Mesodermal cell (in vitro differentiated cells): ENCODE measurements around the gene RPLP2.

Source experiments
- H3K27ac ChIP-seq: 2 replicates; pipeline ENCODE4 v1.7.0; 2013; ENCODE audit warnings: mild to moderate bottlenecking, low read depth, low read length, moderate library complexity; ENCODE audit not compliant: severe bottlenecking
- H3K36me3 ChIP-seq: 2 replicates; pipeline ENCODE4 v1.7.1; 2013; ENCODE audit warnings: mild to moderate bottlenecking, low read length, moderate library complexity; ENCODE audit not compliant: control insufficient read depth, insufficient read depth
- H3K4me1 ChIP-seq: one replicate; pipeline ENCODE4 v1.7.1; 2013; ENCODE audit warnings: mild to moderate bottlenecking, low read length; ENCODE audit not compliant: insufficient read depth, control insufficient read depth, poor library complexity, severe bottlenecking
- H3K4me3 ChIP-seq: 2 replicates; pipeline ENCODE4 v1.7.0; 2013; ENCODE audit warnings: low read length, control low read depth, mild to moderate bottlenecking; ENCODE audit not compliant: insufficient read depth, poor library complexity, severe bottlenecking; ENCODE audit errors: extremely low read depth
- H3K9me3 ChIP-seq: 2 replicates; pipeline ENCODE4 v1.7.1; 2013; ENCODE audit warnings: mild to moderate bottlenecking, low read length, moderate library complexity; ENCODE audit not compliant: control insufficient read depth
- WGBS, 2 experiments: methylation state at CpG; one replicate each; pipeline ENCODE4 v1.1.5; 2013; ENCODE audit warnings: missing lambda C conversion rate in 2 of 2; ENCODE audit not compliant: insufficient coverage in 2 of 2; 5-methylcytosine and 5-hydroxymethylcytosine counted together

RPLP2 gene

DNA sequence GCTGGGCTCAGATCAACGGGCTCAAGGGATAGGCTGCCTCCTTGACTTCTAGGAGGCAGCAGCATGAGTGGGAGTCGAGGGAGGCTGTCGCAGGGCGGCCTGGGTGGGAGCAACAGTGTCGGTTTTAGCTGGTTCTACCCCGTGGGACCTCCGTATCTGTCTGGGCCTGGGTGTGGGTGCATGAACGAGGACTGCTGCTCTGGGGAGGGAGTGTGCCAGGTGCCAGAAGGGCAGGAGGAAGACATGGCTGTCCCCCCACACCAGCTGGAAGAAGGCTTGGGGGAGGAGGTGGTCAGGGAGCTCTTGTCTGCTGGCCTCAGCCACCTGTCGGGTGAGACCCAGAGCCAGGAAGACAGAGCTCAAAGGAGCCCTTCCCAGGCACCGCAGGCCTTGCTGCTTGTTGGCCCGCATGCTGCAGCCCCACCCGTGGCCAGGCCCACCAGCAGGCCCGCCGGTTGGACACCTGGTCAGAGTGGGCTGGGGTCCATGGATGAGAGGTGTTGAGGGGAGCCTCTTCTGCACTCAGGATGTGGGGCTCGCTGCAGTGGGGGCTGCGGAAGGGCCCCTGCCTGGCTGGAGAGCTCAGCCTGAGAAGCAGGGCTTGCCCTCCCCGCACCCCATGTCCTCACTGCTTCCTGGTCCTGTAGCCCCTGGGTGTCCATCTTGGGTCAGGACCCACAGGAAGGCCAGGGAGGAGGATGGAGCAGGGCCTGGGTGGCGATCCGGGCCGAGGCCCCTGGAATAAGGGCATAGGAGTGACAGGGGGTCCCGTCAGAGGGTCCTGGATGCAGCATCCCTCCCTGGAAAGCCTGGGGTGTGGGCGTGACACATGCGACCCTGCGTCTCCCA lies 23.3 kb upstream of the RPLP2 start:
- peaks cover 9% of the 10 kb centered on the region for H3K4me1 ChIP-seq
- H3K36me3 ChIP-seq: no peaks in the 10 kb centered on the region
- H3K4me3 ChIP-seq: no peak overlapping the region
- H3K27ac ChIP-seq: no peak overlapping the region
- 85 to 90% methylated on average over 19 to 20 of the region's 24 CpGs for WGBS, 2 experiments
- no peaks in the 10 kb centered on the region for H3K9me3 ChIP-seq

DNA sequence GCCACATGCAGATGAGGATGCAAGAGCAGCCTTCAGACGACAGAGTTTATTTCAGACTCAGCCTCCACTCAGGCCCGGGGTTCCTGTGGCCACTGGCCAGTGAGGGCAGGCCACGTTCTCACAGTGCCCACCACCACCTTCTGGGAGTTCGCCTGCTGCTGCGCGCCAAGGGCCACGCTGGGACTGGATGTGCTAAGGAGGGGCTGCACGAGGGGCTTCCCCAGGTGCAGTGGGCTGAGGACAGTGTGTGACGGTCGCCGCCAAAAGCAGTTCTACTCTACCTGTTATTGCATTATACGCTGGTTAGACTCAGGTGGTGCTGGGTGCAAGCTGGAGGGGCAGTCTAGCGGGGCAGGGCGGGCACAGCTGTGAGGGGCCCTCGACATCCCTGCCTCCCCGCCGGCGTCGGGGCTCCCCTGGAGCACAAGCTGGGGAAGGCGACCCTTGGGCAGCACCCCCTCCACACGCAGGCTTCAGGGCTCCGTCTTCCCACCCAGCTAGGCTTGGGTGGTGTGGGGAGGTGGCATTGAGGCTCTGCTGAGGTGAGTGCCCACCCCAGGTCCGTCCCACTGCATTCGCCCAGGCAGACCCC lies 22.6 kb upstream of the RPLP2 start:
- Histone ChIP-seq H3K36me3 (peaks cover 5% of the 10 kb centered on the region), H3K9me3 (no peaks in the 10 kb centered on the region), H3K4me3 (no peak overlapping the region), H3K27ac (no peak overlapping the region), H3K4me1 (peaks cover 9% of the 10 kb centered on the region)
- WGBS, 2 experiments: 94 to 96% methylated on average over 19 to 22 of the region's 24 CpGs

GRCh38 chr11:788009-788640 lies 21.6 kb upstream of the RPLP2 start:
- H3K27ac ChIP-seq: no peak overlapping the region
- H3K9me3 ChIP-seq: no peaks in the 10 kb centered on the region
- peaks cover 9% of the 10 kb centered on the region for H3K4me1 ChIP-seq
- H3K36me3 ChIP-seq: peaks cover 11% of the 10 kb centered on the region
- no peak overlapping the region for H3K4me3 ChIP-seq
- 87 to 94% methylated on average over 19 to 26 of the region's 28 CpGs for WGBS, 2 experiments

- H3K4me1 ChIP-seq: peaks cover 6% of the 10 kb centered on the region
- no peaks in the 10 kb centered on the region for H3K9me3 ChIP-seq
- H3K4me3 ChIP-seq: no peak overlapping the region
- peaks cover 19% of the 10 kb centered on the region for H3K36me3 ChIP-seq
- H3K27ac ChIP-seq: no peak overlapping the region
- WGBS, 2 experiments: 67 to 70% methylated on average over 25 to 30 of the region's 31 CpGs
Measured at GRCh38 chr11:788953-789940, 20.5 kb upstream of the RPLP2 start.

DNA sequence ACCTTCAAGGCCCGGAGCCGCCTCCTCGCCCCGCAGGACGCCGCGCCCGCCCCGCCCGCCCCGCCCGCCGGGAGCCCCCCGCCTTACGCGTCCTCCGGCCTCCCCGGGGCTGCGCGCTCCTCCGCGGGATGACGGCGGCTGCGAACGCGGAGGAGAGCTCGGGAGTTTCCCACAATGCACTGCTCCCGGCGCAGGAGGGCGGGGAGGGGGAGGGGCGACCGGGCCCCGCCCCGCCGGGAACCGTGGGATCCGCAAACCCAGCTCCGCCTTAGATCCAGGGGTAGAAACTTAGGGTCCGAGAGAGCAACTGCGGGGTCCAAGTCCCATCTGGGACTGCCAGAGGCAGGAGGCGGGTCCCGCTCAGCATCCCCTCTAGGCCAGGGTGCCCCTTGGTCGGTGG lies 19.8 kb upstream of the RPLP2 start, which contains the start of gene CEND1:
TSS of gene CEND1 (minus strand) at position 148 of the 400 bp plus-strand sequence. CDS start 1,514 bp downstream, outside the sequence.
- H3K9me3 ChIP-seq: no peaks in the 10 kb centered on the region
- peaks cover 6% of the 10 kb centered on the region for H3K4me1 ChIP-seq
- no peak within 1 kb of the TSS for H3K27ac ChIP-seq
- peaks cover 24% of the 10 kb centered on the region for H3K36me3 ChIP-seq
- no peak within 1 kb of the TSS for H3K4me3 ChIP-seq
- WGBS, 2 experiments: 31 to 32% methylated on average over 10 to 32 of the region's 44 CpGs

GRCh38 chr11:790721-791564 lies 18.8 kb upstream of the RPLP2 start:
- Histone ChIP-seq H3K4me3 (no peak overlapping the region), H3K27ac (no peak overlapping the region), H3K9me3 (no peaks in the 10 kb centered on the region), H3K4me1 (peaks cover 9% of the 10 kb centered on the region), H3K36me3 (peaks cover 24% of the 10 kb centered on the region)
- WGBS, 2 experiments: 71 to 74% methylated on average over 13 to 15 of the region's 18 CpGs

- Histone ChIP-seq H3K4me1 (peaks cover 17% of the 10 kb centered on the region), H3K9me3 (no peaks in the 10 kb centered on the region), H3K36me3 (peaks cover 24% of the 10 kb centered on the region), H3K4me3 (no peak overlapping the region), H3K27ac (no peak overlapping the region)
- 96 to 98% methylated on average over 43 to 47 of the region's 49 CpGs for WGBS, 2 experiments
Measured at GRCh38 chr11:791658-792534, 17.9 kb upstream of the RPLP2 start.

DNA sequence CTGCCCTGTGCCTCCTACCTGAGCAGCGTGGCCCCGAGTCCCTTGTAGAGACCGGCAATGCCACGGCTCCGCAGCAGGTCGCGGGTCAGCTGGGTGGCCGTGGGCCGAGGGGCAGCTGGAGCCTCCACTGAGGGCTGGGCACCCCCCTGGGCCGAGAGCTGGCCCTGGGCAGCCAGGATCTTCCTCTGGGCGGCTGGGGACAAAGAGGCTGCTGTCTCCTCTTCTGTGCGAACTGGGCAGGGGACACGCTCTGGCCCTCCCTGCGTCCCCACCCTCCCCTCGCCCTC lies 17.3 kb upstream of the RPLP2 start:
- H3K4me1 ChIP-seq: peaks cover 19% of the 10 kb centered on the region
- no peaks in the 10 kb centered on the region for H3K9me3 ChIP-seq
- H3K36me3 ChIP-seq: peaks cover 24% of the 10 kb centered on the region
- no peak overlapping the region for H3K27ac ChIP-seq
- H3K4me3 ChIP-seq: no peak overlapping the region
- 87 to 97% methylated on average over 3 to 14 of the region's 15 CpGs for WGBS, 2 experiments

DNA sequence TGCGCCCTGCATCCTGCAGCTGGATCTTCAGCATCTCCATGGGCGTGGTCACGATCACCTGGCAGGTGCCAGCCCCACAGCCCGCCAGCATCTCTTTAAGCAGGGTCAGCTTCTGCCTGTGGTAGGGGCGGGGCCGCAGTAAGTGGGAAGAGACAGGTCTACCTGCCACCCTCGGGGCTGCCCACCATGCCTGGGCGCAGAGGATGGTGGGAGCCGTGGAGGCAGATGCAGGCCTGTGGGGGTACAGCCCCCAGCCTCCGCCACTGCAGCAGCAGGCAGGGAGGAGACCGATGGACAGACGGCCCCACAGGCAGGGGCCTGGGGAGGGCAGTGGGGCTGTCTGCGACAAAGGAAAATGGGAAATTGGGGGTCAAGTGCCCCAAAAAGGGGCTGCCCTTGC lies 16.9 kb upstream of the RPLP2 start:
- WGBS, 2 experiments: 96% methylated on average over 10 to 12 of the region's 13 CpGs
- H3K4me3 ChIP-seq: no peak overlapping the region
- peaks cover 24% of the 10 kb centered on the region for H3K36me3 ChIP-seq
- no peaks in the 10 kb centered on the region for H3K9me3 ChIP-seq
- no peak overlapping the region for H3K27ac ChIP-seq
- peaks cover 19% of the 10 kb centered on the region for H3K4me1 ChIP-seq
